Right lobe of liver (tissue), 4 donors: ENCODE measurements around the gene LRRC8E.

Source experiments
- CTCF ChIP-seq, 4 donors: fragments of 200-600 bp in 3 of 4; fragments of 450-650 bp in 1 of 4; IDR thresholded peaks; one replicate each; pipeline versions ENCODE4 v1.5.1 to v1.8.0; 2016 to 2022; ENCODE audit warnings: antibody characterized with exemption in 4 of 4, mild to moderate bottlenecking in 2 of 4
- POLR2A ChIP-seq: fragments of 450-650 bp; IDR thresholded peaks from one replicate; pipeline ENCODE4 v1.6.1; 2017; ENCODE audit warnings: antibody characterized with exemption, mild to moderate bottlenecking
- donor health status: DM: no; HTN: no; CAD: no.
- donor health status: DM: no; HTN: no; CAD: no.
- donor health status: DM: no; HTN: yes; CAD: no.

- TF ChIP-seq POLR2A (no peak), CTCF (IDR thresholded peaks at IDR 0.05) (no peak)
Observed at GRCh38 chr19:7908078-7908699, 19.9 kb downstream of the LRRC8E start.
